ENCODE measurements around the gene PRICKLE2. TPM values are rescaled to one million over a fixed set of nuclear protein-coding genes. Genes with fewer than 3 reads are reported as not detected.

The PRICKLE2 gene
- polyA plus RNA-seq, 3 donors: 17.3 to 19.0 (median 19.0) TPM

DNA sequence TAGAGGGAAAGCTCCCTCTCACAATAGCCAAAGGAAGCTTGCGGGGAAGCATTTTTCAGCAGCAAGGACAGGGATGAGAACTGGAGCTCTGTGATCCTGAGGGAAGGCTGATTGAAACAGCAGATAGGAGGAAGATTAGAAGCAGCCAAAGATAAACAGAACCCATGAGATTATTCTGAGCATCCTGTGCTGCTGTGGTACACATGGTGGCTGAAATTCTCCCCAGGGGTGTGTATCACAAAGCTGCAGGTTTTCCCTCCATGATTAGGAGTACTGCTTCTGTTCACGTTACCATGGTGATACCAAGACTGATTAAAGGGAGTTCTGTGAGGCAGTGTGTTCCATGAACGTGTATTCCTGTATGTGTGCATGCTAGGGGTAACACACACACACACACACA is 171.7 kb downstream of the PRICKLE2 start:
- no peak for DNase-seq (ENCODE audit: low read depth in 3 of 3, low spot score in 2 of 3)

DNA sequence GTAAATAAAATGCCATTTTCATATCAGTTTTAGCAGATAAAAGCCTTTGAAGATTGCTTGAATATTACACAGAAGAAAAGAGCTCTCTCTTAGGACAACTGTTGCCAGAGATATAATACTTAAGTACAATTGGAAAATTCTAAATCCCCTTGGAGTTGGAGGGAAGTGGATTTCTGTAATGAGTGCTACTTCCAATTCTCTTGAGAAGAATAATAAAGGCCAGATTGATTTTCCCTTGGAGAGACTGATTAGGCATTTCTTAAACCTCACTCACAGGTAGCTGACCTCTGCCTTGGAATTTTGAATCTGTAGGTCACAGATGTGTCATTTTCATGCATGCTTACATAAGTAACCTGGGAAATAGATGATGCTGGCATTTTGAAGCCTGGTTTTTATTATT is 172.1 kb downstream of the PRICKLE2 start:
- DNase-seq (ENCODE audit: low read depth in 3 of 3, low spot score in 2 of 3): no peak

DNA sequence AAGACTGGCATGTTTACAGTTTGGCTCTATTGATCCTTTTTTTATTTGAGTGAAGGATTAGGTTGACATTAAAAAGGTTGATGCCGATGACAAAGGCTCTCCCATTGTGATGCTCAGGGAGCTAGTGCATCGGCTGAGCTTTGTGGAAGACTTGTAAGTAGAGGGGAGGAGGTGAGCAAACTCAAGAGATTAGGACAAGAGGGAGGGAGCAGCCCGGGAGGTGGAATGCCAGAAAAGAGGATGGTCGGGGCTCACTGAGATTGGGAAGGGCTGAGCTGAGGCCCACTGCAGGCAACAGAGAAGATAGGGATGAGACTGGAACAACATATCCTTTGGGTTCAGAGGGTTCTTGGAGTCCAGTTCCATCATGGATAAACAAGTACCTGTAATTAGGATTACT is 175.4 kb downstream of the PRICKLE2 start:
- no peak for DNase-seq (ENCODE audit: low read depth in 3 of 3, low spot score in 2 of 3)

DNA sequence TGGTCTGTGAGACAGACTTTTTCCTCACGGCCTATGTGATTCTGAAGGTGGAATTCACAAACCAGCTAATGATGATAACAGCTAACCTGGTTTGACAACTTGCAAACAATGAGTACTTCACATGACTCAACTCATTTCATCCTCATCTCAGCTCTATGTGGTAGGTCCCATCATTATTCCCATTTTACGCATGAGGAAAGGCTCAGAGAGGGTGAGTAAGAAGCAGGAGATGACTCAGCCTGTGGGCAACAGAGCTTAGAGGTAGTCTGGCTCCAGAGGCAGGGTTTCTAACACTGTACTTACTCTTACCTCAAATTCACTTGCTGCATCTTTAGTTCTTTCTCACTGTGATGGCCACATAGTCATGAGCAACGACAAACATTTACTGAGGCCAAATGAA is 176.1 kb downstream of the PRICKLE2 start:
- DNase-seq (ENCODE audit: low read depth in 3 of 3, low spot score in 2 of 3): no peak

DNA sequence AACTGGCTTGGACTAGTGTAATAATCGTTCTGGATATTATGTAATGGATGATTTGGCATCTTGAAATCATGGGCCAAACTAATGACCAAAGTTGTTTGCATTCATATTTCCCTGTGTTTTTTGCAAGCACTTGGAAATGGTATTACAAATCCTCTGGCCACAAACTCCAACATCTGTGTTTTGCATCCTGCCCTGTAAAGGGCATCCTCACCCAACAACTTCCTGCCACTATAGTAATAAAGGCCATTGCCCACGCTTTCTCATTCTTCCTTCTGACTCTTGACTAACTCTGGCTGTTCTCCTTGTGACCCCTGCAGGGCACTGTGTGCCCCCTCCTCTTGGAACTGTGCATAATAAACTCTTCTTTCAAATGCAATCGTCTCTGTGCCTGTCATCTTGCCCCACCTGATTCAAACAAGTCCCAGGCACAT is 176.6 kb downstream of the PRICKLE2 start:
- no peak for DNase-seq (ENCODE audit: low read depth in 3 of 3, low spot score in 2 of 3)

DNA sequence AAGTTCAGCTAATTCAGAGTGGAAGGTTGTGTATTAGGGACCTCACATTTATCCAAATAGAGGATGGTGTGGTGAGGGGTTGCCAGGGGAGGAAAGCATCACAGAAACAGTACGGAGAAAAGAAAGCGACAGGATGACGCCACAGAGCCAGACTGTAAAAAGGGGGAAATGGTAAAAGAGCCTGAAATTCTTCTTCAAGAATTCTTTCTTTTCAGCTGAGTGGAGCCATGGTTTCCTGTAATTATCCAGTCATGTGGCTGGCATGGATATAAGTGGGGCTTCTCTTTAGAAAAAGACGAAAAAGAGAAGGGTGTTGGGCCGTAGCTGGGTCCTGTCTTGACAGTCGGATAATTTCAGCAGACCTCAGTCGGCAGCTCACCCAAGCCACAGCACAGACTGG is 177.5 kb downstream of the PRICKLE2 start:
- DNase-seq (ENCODE audit: low read depth in 3 of 3, low spot score in 2 of 3): no peak

DNA sequence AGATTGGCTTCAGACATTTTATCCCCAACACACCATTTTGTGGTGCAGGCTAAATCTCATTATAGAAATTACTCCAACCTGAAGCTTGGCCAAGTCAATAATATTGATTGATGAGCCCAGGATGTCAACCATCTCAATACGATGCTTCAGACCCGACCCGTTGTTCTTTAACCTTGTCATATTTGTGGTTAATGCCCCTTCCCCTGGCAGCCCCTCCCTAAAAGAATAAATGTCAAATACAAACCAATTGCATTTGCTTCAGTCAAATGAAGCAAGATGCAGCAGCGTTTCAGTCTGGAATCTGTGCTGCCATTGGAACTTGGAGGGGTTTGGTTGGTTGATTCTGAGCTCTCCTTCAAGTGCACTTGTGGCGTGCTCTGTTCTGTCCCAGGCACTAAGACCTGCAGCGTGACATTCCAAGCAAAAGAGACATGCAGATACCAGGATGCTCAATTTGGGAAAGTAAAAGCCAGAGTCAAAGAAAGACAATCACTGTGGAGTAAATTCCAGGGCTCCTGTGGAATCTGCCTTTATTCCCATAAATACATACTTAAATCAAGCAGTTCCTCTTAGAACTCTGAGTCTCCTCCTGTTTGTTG is 178.2 kb downstream of the PRICKLE2 start:
- no peak for DNase-seq (ENCODE audit: low read depth in 3 of 3, low spot score in 2 of 3)

DNA sequence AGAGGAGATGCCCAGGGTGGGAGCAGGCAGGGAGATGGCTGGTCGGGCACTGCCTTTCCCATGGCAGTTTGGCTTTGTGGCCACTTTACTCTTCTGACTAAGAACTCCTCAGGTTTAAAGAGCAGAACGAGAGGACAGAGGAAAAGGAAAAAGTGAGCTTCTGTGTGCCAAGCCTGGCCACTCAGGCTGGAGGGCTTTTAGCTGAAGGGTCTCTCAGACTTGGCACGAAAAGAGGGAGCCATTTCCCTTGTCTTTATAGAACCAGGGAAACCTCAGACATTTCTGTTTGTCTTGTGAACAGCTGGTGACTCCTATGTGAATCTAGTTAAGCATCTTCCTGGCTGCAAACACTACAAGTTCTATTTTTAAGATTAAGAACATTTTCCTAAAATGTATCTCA is 178.7 kb downstream of the PRICKLE2 start:
- DNase-seq (ENCODE audit: low read depth in 3 of 3, low spot score in 2 of 3): no peak

DNA sequence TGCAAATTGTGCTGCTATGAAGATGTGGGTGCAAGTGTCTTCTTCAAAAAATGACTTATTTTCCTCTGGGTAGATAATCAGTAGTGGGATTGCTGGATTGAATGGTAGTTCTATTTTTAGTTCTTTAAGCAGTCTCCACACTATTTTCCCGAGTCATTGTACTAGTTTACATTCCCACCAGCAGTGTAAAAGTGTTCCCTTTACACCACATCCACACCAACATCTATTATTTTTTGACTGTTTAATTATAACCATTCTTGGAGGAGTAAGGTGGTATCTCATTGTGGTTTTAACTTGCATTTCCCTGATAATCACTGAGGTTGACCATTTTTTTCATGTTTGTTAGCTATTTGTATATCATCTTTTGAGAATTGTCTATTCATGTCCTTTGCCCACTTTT is 182.3 kb downstream of the PRICKLE2 start:
- no peak for DNase-seq (ENCODE audit: low read depth in 3 of 3, low spot score in 2 of 3)

Other genes with a start within 250 kb of the PRICKLE2 start
- gene PSMD6, start 202.0 kb downstream of the PRICKLE2 start, polyA plus RNA-seq (ENCODE audit: insufficient read length in 3 of 3): 100 to 1,000 TPM; 122 to 125 (median 124) TPM

All from right renal cortex interstitium (tissue), 3 donors.